Stimulated activated naive CD8-positive, alpha-beta T cell treated with anti-CD3 and anti-CD28 coated beads, Interleukin-15, Interleukin-2, amounts not matched to agents 100 U/mL and 50 U/mL, for 24 hours (primary cell): ENCODE measurements around the gene NIPAL1.
A peak's percentile ranks its signal among the peaks of the same experiment; 100 is the strongest.
"Not testable (repeated sequence)": the region's sequence is repeated elsewhere in the genome, so short reads cannot be mapped to it uniquely, and the experiment has no call there.

Experiments
- ATAC-seq: fragments of 150-1000 bp; cut with Tn5 transposase; one replicate; pipeline ENCODE4 v1.10.0; 2021
- DNase-seq: peaks from one replicate; pipeline ENCODE4 v3.0.0; 2021

Gene NIPAL1

DNA sequence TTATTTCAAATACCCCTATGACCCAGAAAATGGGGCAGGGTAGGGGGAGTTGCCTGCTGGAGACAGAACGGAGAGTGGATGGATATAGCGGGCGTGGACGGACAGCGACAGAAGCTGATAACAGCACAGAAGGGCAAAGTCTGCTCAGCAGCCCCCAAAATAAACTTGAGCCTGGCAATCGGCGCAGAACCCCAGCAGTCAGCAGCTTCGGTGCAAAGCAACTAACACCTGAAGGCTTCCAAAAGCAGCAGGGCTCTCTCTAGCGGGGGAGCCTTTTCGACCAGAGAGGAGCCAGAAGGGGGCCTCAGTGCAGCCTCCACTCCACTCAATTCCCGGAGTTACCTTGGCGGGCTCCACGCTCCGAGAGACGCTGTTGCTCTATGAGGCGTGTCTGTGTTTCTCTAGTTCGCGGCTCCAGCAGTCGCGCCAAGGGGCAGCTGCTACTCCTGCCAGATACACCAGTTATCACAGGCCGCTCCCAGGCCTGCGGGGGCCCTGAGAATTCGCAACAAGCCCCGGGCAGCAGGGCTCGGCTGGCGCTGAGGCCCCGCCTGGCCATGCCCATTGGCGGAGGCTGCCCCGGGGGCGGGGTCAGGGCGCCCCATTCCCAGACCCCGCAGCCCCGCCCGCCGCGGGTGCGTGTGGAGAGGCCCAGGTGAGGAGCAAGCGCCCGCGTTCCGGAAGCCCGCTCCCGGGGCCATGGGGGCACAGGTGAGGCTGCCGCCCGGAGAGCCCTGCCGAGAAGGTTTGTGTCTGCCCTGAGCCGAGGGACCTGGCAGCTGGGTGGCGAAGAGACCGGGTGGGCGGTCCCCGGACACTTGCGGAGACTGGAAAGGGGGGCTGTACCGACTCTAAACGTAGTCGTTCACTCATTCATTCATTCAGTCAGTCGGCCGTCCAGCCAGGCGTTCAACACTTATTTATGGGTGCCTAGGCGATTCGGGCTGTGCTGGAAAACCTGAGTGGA lies at the start of gene NIPAL1, which contains the start of gene CNGA1:
Gene NIPAL1, plus strand, starts transcription at position 632 of the 967 bp plus-strand sequence. Its CDS starts 68 bp downstream, at position 700.
Gene CNGA1, minus strand, starts transcription at position 541 of the 967 bp plus-strand sequence. CDS start 63,992 bp downstream, outside the sequence.
- DNase-seq: peak; percentile 83
- ATAC-seq: peak; percentile 92

DNA sequence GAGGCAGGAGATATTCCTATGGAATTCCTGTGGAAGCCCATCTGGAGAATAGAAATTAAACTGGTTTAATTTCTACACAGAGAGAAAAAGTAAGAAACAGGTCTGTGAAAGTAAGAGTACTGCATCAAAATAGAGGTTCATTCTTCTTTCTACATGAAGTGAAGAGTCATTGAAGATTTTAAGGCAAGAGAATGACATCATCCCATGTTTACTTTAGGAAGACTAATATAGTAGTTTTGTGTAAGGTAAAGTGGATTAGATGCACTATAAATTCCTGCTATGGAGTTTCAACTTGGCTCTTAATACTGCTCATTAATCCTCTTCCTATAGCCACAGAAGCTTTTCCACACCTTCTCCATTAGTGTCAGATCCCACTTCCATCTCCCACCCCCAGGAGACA lies 47.7 kb upstream of the NIPAL1 start:
- no peak for ATAC-seq
- no peak for DNase-seq

DNA sequence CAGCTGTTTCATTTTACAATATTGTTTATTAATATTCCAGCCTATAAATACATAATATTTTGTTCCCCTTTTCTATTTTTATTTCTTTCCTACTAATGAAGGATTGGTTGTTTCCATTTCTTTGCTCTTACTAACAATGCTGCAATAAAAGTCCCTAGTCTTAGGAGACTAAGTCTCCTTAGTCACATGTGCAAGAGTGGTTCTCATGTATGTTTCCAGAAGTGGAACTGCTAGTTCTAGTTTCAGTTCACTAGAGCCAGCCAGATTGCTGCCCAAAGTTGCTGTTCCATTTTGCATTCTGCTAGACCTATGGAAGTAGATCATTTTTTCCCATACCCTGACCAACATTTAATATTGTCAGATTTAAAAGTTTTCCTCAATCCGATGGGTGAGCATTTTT lies 44.4 kb upstream of the NIPAL1 start:
- ATAC-seq (no peak), DNase-seq (no peak)

DNA sequence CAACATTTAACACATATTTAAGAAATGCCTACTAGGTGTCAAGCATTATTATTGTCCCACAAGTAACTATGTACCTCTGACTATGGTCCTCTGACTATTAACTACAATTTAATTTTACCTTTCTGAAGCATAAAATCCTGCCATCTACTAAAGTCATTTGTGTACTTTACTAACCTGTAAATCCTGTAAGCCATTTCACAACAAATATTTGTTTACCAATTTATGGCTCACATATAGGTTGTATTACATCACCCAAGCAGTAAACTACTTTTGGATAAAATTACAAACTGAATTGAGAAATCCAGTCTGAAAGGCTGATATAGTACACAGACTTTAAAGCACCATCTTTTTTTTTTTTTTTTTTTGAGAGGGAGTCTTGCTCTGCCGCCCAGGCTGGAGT lies 43.9 kb upstream of the NIPAL1 start:
- DNase-seq (no peak), ATAC-seq (no peak)

DNA sequence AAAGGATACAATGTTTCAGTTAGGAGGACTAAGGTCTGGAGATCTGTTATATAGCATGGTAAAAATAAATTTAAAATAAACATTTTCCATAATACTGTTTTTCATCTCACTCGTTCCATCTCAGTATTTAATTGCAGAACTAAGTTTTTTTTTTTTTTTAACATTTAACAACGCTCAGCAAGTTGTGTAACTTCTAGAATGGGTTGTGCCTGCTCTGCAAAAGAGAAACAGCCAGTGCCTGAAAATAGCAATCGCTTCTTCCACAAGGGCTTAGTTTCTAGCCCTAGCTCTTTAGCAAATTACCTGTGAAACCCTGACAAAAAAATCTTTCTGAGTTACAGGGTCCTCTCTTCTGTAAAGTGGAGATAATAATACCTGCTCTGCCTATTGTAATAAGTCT lies 42.0 kb upstream of the NIPAL1 start:
- DNase-seq (no peak), ATAC-seq (no peak)

DNA sequence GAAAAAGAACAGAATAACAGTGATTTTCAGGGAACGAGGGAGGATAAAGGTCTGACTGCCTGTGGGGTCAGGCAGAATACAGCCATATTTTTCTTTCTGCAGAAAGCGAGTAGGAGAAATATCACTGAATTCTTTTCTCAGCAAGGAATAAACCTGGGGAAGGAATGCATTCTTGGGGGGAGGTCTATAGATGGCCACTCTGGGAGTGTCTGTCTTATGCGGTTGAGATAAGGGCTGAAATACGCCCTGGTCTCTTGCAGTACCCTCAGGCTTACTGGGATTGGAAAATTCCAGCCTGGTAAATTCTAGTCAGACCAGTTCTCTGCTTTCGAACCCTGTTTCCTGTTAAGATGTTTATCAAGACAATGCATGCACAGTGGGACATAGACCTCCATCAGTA lies 26.4 kb upstream of the NIPAL1 start:
- no peak for DNase-seq
- no peak for ATAC-seq

DNA sequence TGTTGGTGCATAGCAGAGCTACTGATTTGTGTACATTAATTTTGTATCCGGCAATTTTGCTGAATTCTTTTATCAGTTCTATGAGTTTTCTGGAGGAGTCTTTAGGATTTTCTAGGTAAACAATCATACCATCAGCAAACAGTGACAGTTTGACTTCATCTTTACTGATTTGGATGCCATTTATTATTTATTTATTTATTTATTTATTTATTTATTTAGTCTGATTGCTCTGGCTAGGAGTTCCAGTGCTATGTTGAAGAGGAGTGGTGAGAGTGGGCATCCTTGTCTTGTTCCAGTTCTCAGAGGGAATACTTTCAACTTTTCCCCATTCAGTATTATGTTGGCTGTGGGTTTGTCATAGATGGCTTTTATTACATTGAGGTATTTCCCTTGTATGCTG lies 24.1 kb upstream of the NIPAL1 start:
- not testable (repeated sequence) for DNase-seq, ATAC-seq

DNA sequence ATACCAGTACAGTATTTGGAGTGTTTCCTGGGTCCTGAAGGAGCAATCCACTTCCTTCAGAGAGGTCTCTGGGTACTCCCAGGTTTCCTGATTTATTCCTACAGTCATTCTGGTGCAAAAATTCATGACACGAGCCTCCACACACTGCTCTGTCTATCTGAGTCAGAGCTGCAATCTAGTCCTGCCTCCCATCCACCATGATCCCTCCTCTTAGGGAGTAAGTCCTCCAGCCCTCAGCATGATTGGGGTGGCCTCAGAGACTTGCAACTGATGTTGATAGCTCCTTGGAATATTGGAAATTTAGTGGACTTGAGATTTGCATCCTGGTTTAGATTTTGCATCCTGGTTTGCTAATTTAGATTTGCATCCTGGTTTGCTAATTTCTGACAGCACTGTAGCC lies 20.6 kb upstream of the NIPAL1 start:
- ATAC-seq (no peak), DNase-seq (no peak)

DNA sequence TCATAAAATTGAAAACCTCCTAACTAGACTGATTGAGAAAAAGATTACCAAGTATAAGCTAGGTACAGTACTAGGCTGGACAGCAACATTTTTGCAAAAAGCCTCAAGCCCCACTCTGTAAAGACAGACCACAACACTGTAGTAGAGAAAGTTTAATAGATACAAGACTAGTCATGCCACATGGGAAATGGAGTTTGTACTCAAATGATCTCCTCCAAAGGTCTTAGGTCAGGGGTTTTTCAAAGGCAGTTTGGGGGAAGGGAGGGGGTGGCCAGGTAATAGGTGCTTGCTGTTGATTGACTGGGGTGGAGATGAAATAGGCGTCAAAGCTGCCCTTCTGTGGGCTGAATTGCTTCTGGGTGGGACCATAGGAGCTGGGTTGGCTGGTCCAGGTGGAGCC lies 14.3 kb upstream of the NIPAL1 start:
- DNase-seq (no peak), ATAC-seq (no peak)

DNA sequence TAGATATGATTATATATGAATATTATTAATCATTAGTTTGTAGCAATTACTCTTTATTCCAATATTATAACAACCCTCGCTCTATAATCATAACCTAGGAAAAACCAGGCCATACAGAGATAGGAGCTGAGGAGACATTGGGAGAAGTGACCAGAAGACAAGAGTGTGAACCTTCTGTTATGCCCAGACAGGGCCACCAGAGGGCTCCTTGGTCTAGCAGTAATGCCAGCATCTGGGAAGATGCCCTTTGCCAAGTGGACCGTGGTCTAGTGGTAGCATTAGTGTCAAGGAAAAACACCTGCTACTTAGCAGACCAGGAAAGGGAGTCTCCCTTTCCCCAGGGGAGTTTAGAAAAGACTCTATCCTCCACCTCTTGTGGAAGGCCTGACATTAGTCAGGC lies 13.0 kb upstream of the NIPAL1 start:
- peak; percentile 39 for DNase-seq
- not testable (repeated sequence) for ATAC-seq

DNA sequence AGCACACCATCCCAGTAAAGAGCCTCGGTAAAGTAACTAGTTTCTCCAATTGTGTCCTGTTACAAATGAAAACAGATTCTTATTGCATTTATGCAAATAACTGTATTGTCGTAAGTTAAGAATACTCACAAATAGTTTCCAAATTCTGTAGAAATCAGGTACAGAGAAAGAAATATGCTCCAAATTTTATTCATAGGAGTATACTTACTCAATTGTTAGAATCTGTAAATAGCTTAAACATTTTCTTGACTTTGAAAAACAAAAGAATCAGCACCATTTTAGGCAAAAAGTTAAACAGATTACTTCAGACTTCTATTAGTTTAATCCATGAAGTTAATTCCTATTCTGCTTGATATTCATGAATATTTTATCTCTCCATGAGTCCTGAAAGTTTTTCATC lies 10.8 kb upstream of the NIPAL1 start:
- ATAC-seq (no peak), DNase-seq (no peak)

DNA sequence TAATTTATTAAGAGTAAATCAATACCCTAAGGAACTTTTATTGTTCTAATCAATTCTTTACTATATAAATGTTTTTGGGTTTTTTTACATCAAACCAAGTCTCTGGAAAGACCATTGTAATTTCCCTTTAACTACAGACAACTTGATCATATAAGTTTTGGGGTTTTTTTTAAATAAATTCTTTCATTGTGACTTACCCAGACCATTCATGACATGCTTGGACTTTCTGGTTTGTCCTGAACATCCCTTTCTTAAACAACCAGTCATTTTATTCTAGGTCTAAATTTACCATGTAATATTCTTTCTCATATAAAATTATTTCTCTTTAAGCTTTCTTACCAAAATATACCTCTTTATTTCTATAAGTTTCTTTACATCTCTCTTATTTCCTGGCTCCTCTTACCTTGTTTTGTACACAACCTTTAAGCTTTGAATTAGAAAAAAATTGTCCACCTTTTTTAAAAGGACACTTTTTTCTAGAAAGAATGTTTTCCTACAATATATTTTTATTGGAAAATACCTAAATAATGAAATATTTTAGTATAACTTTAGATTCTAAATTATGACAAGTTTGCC lies 8.5 kb upstream of the NIPAL1 start:
- ATAC-seq: no peak
- DNase-seq: no peak

DNA sequence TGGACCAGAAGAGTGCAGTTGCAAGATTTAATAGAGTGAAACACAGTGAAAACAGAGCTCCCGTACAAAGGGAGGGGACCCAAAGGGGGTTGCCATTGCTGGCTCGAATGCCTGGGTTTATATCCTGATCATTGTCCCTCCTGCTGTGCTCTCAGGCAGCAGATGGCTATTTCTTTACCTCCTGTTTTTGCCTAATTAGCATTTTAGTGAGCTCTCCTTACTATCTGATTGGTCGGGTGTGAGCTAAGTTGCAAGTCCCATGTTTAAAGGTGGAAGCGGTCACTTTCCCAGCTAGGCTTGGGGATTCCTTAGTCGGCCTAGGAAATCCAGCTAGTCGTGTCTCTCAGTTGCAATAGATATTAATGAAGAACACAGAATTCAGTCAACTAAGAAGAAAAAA lies 5.7 kb upstream of the NIPAL1 start:
- ATAC-seq, DNase-seq: not testable (repeated sequence)

DNA sequence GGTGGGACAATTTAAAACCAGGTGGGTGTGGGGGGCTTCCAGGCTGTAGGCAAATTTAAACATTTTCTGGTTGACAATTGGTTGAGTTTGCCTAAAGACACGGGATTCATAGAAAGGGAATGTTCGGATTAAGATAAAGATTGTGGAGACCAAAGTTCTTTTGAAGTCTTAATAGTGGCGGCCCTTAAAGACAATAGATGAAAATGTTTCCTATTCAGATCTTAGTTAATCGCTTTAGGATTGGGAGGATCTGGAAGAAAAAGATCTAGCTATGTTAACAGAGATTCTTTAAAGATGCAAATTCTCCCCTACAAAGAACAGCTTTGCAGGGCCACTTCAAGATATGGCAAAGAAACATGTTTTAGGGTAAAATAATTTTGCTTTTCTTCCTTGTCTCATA lies 4.8 kb upstream of the NIPAL1 start:
- ATAC-seq: no peak
- no peak for DNase-seq

DNA sequence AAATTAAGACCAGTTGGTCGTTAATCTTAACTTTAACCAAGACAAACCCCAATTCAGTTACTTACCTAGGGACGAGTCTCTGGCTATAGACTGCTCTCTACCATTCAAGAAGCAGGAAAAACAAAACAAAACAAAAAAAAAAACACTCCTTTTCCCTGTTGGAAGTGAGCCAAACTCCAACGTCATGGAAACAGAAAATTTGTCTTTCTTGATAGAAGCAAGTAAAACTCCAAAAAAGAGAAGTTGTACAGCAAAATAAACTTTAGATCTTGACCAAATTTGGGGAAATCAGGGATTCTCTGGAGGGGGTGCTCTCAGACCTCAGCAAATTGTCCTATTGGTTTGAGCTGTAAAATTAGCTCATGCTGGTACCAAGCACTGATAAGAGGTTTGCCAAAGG lies 3.7 kb upstream of the NIPAL1 start:
- ATAC-seq (no peak), DNase-seq (no peak)

DNA sequence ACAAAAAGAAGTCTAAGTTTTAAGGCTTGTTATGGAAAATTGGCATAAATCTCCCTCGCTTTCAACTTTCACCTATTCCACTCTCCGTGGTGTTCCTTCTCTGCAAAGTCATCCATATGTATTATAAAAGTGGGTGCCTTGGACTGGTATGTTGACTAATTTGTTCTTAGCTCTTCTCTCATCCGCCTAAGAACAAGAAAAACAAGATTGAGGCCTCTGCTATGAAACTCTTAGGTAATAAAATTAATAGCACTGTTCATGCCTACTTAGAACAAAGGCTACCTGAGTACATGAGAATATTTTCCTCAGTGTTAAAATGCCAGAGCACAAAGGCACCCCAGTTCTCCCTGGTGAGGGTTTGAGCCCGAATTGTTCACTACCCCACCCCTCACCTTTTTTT lies 1.4 kb upstream of the NIPAL1 start:
- DNase-seq: no peak
- ATAC-seq: no peak

DNA sequence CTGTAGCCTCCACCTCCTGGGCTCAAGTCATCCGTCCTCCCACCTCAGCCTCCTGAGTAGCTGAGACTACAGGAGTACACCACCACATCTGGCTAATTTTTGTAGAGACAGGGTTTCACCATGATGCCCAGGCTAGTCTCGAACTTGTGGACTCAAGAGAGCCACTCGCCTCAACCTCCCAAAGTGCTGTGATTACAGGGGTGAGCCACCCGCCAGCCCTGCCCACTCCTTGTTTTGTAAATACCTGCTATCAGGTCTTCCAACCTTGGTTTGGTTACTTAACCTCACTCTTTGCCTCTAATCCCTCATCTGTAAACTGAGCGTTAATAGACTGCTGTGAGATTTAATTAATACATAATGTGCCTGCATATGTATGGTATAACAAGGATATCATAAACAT lies 894 bp upstream of the NIPAL1 start:
- no peak for DNase-seq
- ATAC-seq: no peak

DNA sequence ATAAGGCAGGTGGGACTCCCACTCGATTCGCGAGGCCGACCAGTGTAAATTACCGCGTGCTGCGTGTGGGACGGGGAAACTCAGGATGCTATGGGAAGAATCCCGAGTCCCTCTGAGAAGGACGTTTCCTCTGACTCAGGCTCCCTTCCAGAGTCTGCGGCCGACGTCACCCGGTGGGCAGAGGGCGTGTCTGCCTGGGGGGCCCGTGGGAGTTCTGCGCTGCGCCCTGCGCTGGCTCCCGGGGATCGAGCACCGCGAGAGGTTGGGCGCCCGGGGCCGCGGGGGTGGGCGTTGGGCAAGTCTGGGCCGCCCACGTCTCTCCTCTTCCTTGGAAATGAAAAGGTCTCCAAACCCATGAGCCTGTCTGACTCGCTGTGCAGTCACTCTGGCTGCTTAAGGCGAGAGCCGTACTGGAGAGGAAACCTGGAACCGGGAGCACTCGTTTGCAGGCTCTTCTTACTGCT lies 568 bp downstream of the NIPAL1 start:
- ATAC-seq: peak; percentile 65

DNA sequence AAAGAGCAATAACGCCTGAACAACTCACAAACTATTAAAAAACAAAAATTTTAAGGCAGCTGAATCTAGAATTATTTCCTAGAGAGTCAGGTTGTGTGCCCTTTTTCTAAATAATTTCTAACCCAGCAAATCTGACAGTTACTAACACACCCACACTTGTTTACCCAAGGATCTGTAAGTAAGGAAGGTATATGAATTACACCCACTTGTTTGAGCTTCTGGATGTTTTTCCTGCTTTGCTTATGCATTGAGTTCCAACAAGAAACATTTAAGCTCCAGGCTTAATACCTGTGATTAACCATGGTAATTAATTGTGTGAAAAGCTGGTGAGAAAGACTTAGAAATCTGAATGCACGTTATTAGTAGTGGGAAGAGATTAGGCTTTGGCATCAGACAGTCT lies 1.5 kb downstream of the NIPAL1 start:
- ATAC-seq (no peak), DNase-seq (no peak)

More for the DNA sequence above, 568 bp downstream of the NIPAL1 start:
- peak; percentile 74 for DNase-seq

DNA sequence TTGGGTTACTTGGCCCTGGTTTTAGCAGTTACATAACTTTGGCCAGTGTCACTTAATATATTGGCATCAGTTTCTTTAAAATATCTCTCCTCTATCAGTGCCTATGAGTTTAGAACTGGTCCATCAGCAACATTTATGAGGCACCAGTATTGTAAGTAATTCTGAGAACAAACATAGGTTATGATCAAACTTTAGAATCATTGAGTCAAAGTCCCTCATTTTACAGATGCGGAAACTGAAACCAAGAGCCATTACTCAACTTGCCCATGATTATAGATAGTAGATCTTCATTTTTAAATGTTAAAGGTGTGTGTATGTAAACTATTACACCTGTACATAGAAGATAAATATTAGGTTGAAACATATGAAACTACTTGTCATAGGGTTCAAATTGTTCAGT lies 4.5 kb downstream of the NIPAL1 start:
- ATAC-seq (peak; percentile 24), DNase-seq (no peak)

DNA sequence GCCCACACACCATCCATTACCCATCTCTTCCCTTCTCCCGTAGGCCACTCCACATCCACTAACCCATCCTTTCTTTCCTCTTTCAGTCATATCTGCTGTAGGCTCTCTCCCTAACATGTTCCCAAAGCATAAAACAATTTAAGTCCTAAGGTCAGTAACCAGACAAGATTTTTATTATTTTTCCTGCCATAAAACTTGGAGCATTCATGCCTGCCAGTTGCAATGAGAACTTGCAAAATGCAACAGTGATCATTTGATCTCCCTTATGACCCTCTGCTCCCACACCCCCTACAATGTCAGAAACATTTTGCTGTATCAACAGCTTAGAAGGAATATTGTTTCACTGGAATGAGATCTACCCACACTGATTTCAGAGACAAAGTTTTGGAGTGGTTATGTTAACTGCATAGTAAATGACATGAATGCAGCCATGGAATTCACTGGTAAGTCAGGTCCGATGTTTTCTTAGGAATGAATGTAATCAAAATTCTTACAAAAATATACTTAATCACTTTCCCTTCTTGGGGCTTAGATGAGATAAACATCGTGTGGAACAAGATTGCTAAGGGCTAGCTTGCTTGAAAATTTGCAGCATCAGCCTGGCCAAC lies 5.7 kb downstream of the NIPAL1 start:
- no peak for ATAC-seq
- no peak for DNase-seq

DNA sequence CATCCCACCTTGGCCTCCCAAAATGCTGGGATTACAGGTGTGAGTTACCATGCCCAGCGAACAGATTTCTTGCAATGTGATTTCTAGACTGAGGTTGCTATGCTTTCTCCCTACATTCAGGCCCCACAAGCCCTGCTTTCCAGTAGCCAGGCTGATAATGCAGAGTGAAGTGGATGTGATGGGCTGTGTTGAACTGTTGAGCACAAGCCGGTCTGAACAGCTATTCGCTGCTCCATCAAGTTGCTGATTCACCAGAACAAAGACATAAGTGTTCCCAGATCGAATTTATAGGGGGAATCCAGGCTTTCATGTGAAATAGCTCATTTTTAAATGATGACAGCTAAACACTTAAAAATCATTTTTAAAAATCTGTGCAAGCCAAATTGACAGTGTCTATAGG lies 8.0 kb downstream of the NIPAL1 start:
- no peak for ATAC-seq
- no peak for DNase-seq

DNA sequence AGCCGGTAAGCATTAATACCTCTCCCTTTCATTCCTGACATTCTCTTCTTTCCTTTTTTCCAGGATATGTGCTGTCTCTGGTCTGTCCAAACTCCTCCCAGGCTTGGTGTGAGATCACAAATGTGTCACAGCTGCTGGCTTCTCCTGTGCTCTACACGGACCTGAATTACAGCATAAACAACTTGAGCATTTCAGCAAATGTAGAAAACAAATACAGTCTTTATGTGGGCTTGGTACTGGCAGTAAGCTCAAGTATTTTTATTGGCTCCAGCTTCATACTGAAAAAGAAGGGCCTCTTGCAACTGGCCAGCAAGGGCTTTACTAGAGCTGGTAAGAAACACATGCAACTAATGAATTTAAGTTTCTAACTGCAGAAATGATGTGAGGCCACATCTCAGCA lies 8.4 kb downstream of the NIPAL1 start:
- ATAC-seq (no peak), DNase-seq (no peak)
